A549 (cell line): ENCODE results near the gene ADGRD1. TPM values are rescaled to one million over a fixed set of nuclear protein-coding genes. Genes with fewer than 3 reads are reported as not detected.

Source experiments
- ATAC-seq, 2 experiments: fragments of 200-7000 bp in 1 of 2; fragments of >200 bp in 1 of 2; cut with Nextera tagmentation in 1 of 2; cut with Tn5 transposase in 1 of 2; 3 replicates each; pipeline versions ENCODE4 v1.8.0 to v1.9.1; 2018 to 2020; ENCODE audit warnings: mild to moderate bottlenecking in 1 of 2, moderate library complexity in 1 of 2
- CTCF ChIA-PET: fragments of 300-600 bp; sonication (Branson Sonifier 250); formaldehyde crosslinking; extraction: SDS; loops from one replicate; lab custom pipeline; 2021; ENCODE audit warnings: antibody characterized with exemption, inconsistent platforms; lab: Yijun Ruan, JAX
- POLR2A ChIA-PET: fragments of 350-600 bp; formaldehyde crosslinking; extraction: SDS; loops from one replicate; lab custom pipeline; 2021; ENCODE audit warnings: antibody characterized with exemption, inconsistent platforms; lab: Yijun Ruan, JAX
- DNase-seq, 2 experiments: peaks; one replicate each; pipeline versions ENCODE4 v3.0.0 to v3.0.0-alpha.2; 2011 to 2016; ENCODE audit warnings: low read depth in 1 of 2, low spot score in 1 of 2
- FAIRE-seq: peaks from 2 replicates; lab custom pipeline; 2011; peaks lifted over from hg19 to GRCh38; lab: Jason Lieb, UNC
- H3K27ac ChIP-seq, 2 experiments: fragments of >200 bp; sonication (Bioruptor Twin); formaldehyde crosslinking; 3 replicates each; pipeline ENCODE4 v1.5.1; 2016 to 2017
- H3K4me1 ChIP-seq: fragments of >200 bp; sonication (Bioruptor Twin); formaldehyde crosslinking; 3 replicates; pipeline ENCODE4 v1.6.1; 2016
- H3K4me2 ChIP-seq: fragments of >200 bp; sonication (Bioruptor Twin); formaldehyde crosslinking; 3 replicates; pipeline ENCODE4 v1.6.1; 2016
- H3K4me3 ChIP-seq: fragments of >200 bp; sonication (Bioruptor Twin); formaldehyde crosslinking; 3 replicates; pipeline ENCODE4 v1.5.1; 2016
- H3K9me3 ChIP-seq: fragments of >200 bp; sonication (Bioruptor Twin); formaldehyde crosslinking; 3 replicates; pipeline ENCODE4 v1.6.1; 2016
- BCL3 ChIP-seq: fragments of >200 bp; sonication (Bioruptor Twin); formaldehyde crosslinking; IDR thresholded peaks from 3 replicates; pipeline ENCODE4 v1.6.1; 2016
- BHLHE40 ChIP-seq: IDR thresholded peaks from 2 replicates; pipeline ENCODE4 v1.6.1; 2012; ENCODE audit warnings: low read depth, low read length, inconsistent platforms
- CBX2 ChIP-seq: fragments of 200-600 bp; sonication (generic); IDR thresholded peaks from 2 replicates; pipeline ENCODE4 v1.6.1; 2016; ENCODE audit warnings: low read depth, mild to moderate bottlenecking, borderline replicate concordance
- CEBPB ChIP-seq, 2 experiments: fragments of >200 bp in 1 of 2; sonication (Bioruptor Twin) in 1 of 2; formaldehyde crosslinking in 1 of 2; IDR thresholded peaks; 2 replicates each; pipeline ENCODE4 v1.6.1; 2012 to 2016
- CHD4 ChIP-seq: fragments of 200-600 bp; sonication (generic); IDR thresholded peaks from 2 replicates; pipeline ENCODE4 v1.6.1; 2016; ENCODE audit warnings: antibody characterized with exemption, mild to moderate bottlenecking, borderline replicate concordance
- EHF ChIP-seq: fragments of 250-450 bp; sonication (Bioruptor Pico); IDR thresholded peaks from 2 replicates; pipeline ENCODE4 v1.5.0; 2020; ENCODE audit warnings: mild to moderate bottlenecking
- EP300 ChIP-seq, 2 experiments: fragments of >200 bp; sonication (Bioruptor Twin); formaldehyde crosslinking; IDR thresholded peaks; 2 replicates in 1 of 2; 3 replicates in 1 of 2; pipeline ENCODE4 v1.6.1; 2016 to 2017
- GATA3 ChIP-seq: IDR thresholded peaks from 2 replicates; pipeline ENCODE4 v1.6.1; 2012; ENCODE audit warnings: borderline replicate concordance
- HOXA7 ChIP-seq: fragments of 250-450 bp; sonication (Bioruptor Pico); IDR thresholded peaks from 2 replicates; pipeline ENCODE4 v1.5.0; 2020; ENCODE audit warnings: mild to moderate bottlenecking, moderate library complexity
- HOXB13 ChIP-seq: fragments of 250-450 bp; sonication (Bioruptor Pico); IDR thresholded peaks from 2 replicates; pipeline ENCODE4 v1.5.0; 2020; ENCODE audit warnings: low read depth, mild to moderate bottlenecking, moderate library complexity
- JUN ChIP-seq, 2 experiments: fragments of >200 bp; sonication (Bioruptor Twin); formaldehyde crosslinking; IDR thresholded peaks; 2 replicates in 1 of 2; 3 replicates in 1 of 2; pipeline ENCODE4 v1.6.1; 2016 to 2017
- MAZ ChIP-seq: fragments of 150-350 bp; IDR thresholded peaks from 2 replicates; pipeline ENCODE4 v1.6.1; 2014; ENCODE audit warnings: antibody characterized with exemption, low read depth, low read length, borderline replicate concordance
- MYC ChIP-seq: IDR thresholded peaks from 2 replicates; pipeline ENCODE4 v1.6.1; 2012; ENCODE audit warnings: mild to moderate bottlenecking, inconsistent platforms, low read length, improper control_type of control experiment, borderline replicate concordance
- NFE2L2 ChIP-seq: fragments of 150-350 bp; conservative IDR thresholded peaks from 2 replicates; pipeline ENCODE4 v1.6.1; 2014; ENCODE audit warnings: low read length
- NR3C1 ChIP-seq: fragments of >200 bp; sonication (Bioruptor Twin); formaldehyde crosslinking; IDR thresholded peaks from 3 replicates; pipeline ENCODE4 v1.6.1; 2017
- PBX3 ChIP-seq: IDR thresholded peaks from 2 replicates; pipeline ENCODE4 v1.6.1; 2012
- RARB ChIP-seq: fragments of 250-450 bp; sonication (Bioruptor Pico); IDR thresholded peaks from 2 replicates; pipeline ENCODE4 v1.8.0; 2021; ENCODE audit warnings: mild to moderate bottlenecking, moderate library complexity
- REST ChIP-seq: fragments of 200-600 bp; sonication (generic); IDR thresholded peaks from 2 replicates; pipeline ENCODE4 v1.6.1; 2016; ENCODE audit warnings: antibody characterized with exemption, mild to moderate bottlenecking, moderate library complexity
- polyA plus RNA-seq, 4 experiments: library from polyadenylated mRNA; depleted of rRNA in 3 of 4; stranded (reverse); fragments of >200 nt; fragmentation: RNase III in 1 of 4; extraction: RNeasy Plus Mini Kit Qiagen cat#74134 plus additional on column Dnase treatment in 1 of 4; gene quantifications; 2 replicates in 3 of 4; 3 replicates in 1 of 4; pipeline ENCODE4 v1.2.3, GENCODE V29; 2011 to 2017

Gene ADGRD1
- polyA plus RNA-seq, 2 of the 4 experiments (the other 2 are of a cell fraction): 0.36 to 1.5 TPM

- ChIA-PET POLR2A (no interaction called here), CTCF (interaction anchor here (1.0 to 1.6 kb wide), 3 partner anchors 9 to 19 kb away, joined by 3 to 4 read pairs (median 3); no protein-coding TSS in a partner anchor)
- DNase-seq: no peak
- no peak overlapping the region for H3K4me2 ChIP-seq
- no peak for ATAC-seq
- peaks cover 17% of the 10 kb centered on the region; the same call in 1 of the 3 replicates for H3K9me3 ChIP-seq
- no peak overlapping the region for H3K4me3 ChIP-seq
- no peak for FAIRE-seq
- TF ChIP-seq BHLHE40 (no peak), CEBPB (IDR thresholded peaks at IDR 0.05) (no peak), GATA3 (no peak), EHF (CRISPR knock-in tag) (no peak), MYC (no peak)
- H3K4me1 ChIP-seq: 0 out of 3 replicates have a peak, but pooled peaks cover 4% of the 10 kb centered on the region
- H3K27ac ChIP-seq: no peak overlapping the region
Observed at GRCh38 chr12:130938186-130938585, 15.5 kb upstream of the ADGRD1 start.

GRCh38 chr12:130944878-130945277, 8.8 kb upstream of the ADGRD1 start:
- H3K4me3 ChIP-seq: no peak overlapping the region
- no peak overlapping the region for H3K4me2 ChIP-seq
- no peak for DNase-seq
- ATAC-seq: no peak
- H3K27ac ChIP-seq: no peak overlapping the region
- CTCF ChIA-PET: interaction anchor here (0.6 to 0.8 kb wide), 2 partner anchors 9 to 508 kb away, joined by 3 to 4 read pairs; partner anchors contain the start of gene ADGRD1
- H3K4me1 ChIP-seq: no peaks in the 10 kb centered on the region
- FAIRE-seq: no peak
- peaks cover 7% of the 10 kb centered on the region; the same call in 2 of the 3 replicates for H3K9me3 ChIP-seq
- POLR2A ChIA-PET: no interaction called here
- TF ChIP-seq MAZ (no peak), REST (no peak), PBX3 (no peak), EP300 (IDR thresholded peaks at IDR 0.05) (no peak), RARB (CRISPR knock-in tag) (no peak), HOXA7 (CRISPR knock-in tag) (no peak), HOXB13 (no peak), CBX2 (no peak), BHLHE40 (no peak), CHD4 (no peak), GATA3 (no peak), NFE2L2 (no peak), JUN (IDR thresholded peaks at IDR 0.05) (no peak), CEBPB (IDR thresholded peaks at IDR 0.05) (no peak), BCL3 (no peak), NR3C1 (no peak)
